KMS-11 (cell line): ENCODE data around the gene SDC3.

Source experiments
- H2AFZ ChIP-seq: fragments of 200-600 bp; sonication (generic); 2 replicates; pipeline ENCODE4 v1.6.1; 2016; ENCODE audit warnings: antibody characterized with exemption, mixed run types, low read depth
- H3K27ac ChIP-seq: fragments of 200-600 bp; sonication (generic); 2 replicates; pipeline ENCODE4 v1.6.1; 2016; ENCODE audit warnings: mild to moderate bottlenecking, mixed run types
- H3K27me3 ChIP-seq: fragments of 200-600 bp; sonication (generic); 2 replicates; pipeline ENCODE4 v1.6.1; 2017; ENCODE audit warnings: mild to moderate bottlenecking, low read depth, mixed run types, moderate library complexity; ENCODE audit not compliant: insufficient read depth
- H3K36me3 ChIP-seq: fragments of 200-600 bp; sonication (generic); 2 replicates; pipeline ENCODE4 v1.6.1; 2017; ENCODE audit warnings: mild to moderate bottlenecking, mixed run types; ENCODE audit not compliant: insufficient read depth
- H3K4me1 ChIP-seq: fragments of 200-600 bp; sonication (generic); 2 replicates; pipeline ENCODE4 v1.6.1; 2016; ENCODE audit warnings: mild to moderate bottlenecking, low read depth, mixed run types; ENCODE audit not compliant: poor library complexity, severe bottlenecking
- H3K4me2 ChIP-seq: fragments of 200-600 bp; sonication (generic); 2 replicates; pipeline ENCODE4 v1.7.0; 2016; ENCODE audit warnings: mild to moderate bottlenecking, mixed run types
- H3K4me3 ChIP-seq: fragments of 200-600 bp; sonication (generic); IDR thresholded peaks from 2 replicates; pipeline ENCODE4 v1.6.1; 2017; ENCODE audit warnings: low read depth, low read length, mixed read lengths; ENCODE audit not compliant: insufficient read depth
- H3K79me2 ChIP-seq: fragments of 200-600 bp; sonication (generic); 2 replicates; pipeline ENCODE4 v1.6.1; 2016; ENCODE audit warnings: low read depth, mixed run types; ENCODE audit not compliant: insufficient read depth
- H3K9ac ChIP-seq: fragments of 200-600 bp; sonication (generic); 2 replicates; pipeline ENCODE4 v1.6.1; 2016; ENCODE audit warnings: mild to moderate bottlenecking, mixed run types
- H4K20me1 ChIP-seq: fragments of 200-600 bp; sonication (generic); 2 replicates; pipeline ENCODE4 v1.6.1; 2016; ENCODE audit warnings: mild to moderate bottlenecking, mixed run types; ENCODE audit not compliant: insufficient read depth
- CTCF ChIP-seq: fragments of 200-600 bp; sonication (generic); conservative IDR thresholded peaks from 2 replicates; pipeline ENCODE4 v1.6.1; 2017; ENCODE audit warnings: low read depth, mild to moderate bottlenecking, antibody characterized with exemption, low read length, moderate library complexity, mixed read lengths

SDC3 gene

GRCh38 chr1:30850607-30851006 lies 58.0 kb downstream of the SDC3 start:
- Histone ChIP-seq H3K4me1 (no peaks in the 10 kb centered on the region), H2AFZ (no peak overlapping the region), H3K79me2 (no peaks in the 10 kb centered on the region), H3K27ac (no peak overlapping the region), H3K9ac (no peak overlapping the region), H3K27me3 (peaks cover 54% of the 10 kb centered on the region), H3K36me3 (no peaks in the 10 kb centered on the region), H4K20me1 (no peaks in the 10 kb centered on the region), H3K4me2 (no peak overlapping the region), H3K4me3 (no peak overlapping the region)
- no peak for TF ChIP-seq CTCF

GRCh38 chr1:30848130-30848529 lies 60.4 kb downstream of the SDC3 start:
- Histone ChIP-seq H3K27me3 (peaks cover 66% of the 10 kb centered on the region), H2AFZ (no peak overlapping the region), H3K27ac (no peak overlapping the region), H3K9ac (no peak overlapping the region), H3K79me2 (no peaks in the 10 kb centered on the region), H4K20me1 (no peaks in the 10 kb centered on the region), H3K4me1 (no peaks in the 10 kb centered on the region), H3K4me3 (no peak overlapping the region), H3K4me2 (no peak overlapping the region), H3K36me3 (no peaks in the 10 kb centered on the region)
- no peak for TF ChIP-seq CTCF

GRCh38 chr1:30847358-30847972 lies 61.1 kb downstream of the SDC3 start:
- H3K79me2 ChIP-seq = no peaks in the 10 kb centered on the region
- no peak overlapping the region for H2AFZ ChIP-seq
- TF ChIP-seq CTCF = no peak
- no peak overlapping the region for H3K27ac ChIP-seq
- H3K4me3 ChIP-seq = no peak overlapping the region
- H4K20me1 ChIP-seq = no peaks in the 10 kb centered on the region
- no peak overlapping the region for H3K9ac ChIP-seq
- H3K27me3 ChIP-seq = peaks cover 72% of the 10 kb centered on the region
- H3K4me1 ChIP-seq = no peaks in the 10 kb centered on the region
- no peaks in the 10 kb centered on the region for H3K36me3 ChIP-seq
- no peak overlapping the region for H3K4me2 ChIP-seq

- H3K27ac ChIP-seq = no peak overlapping the region
- no peak overlapping the region for H3K4me3 ChIP-seq
- H3K4me1 ChIP-seq = no peaks in the 10 kb centered on the region
- no peak overlapping the region for H3K4me2 ChIP-seq
- no peak overlapping the region for H2AFZ ChIP-seq
- no peak overlapping the region for H3K9ac ChIP-seq
- H3K27me3 ChIP-seq = peaks cover 80% of the 10 kb centered on the region
- no peaks in the 10 kb centered on the region for H3K36me3 ChIP-seq
- TF ChIP-seq CTCF = no peak
- H3K79me2 ChIP-seq = no peaks in the 10 kb centered on the region
- H4K20me1 ChIP-seq = no peaks in the 10 kb centered on the region
These were observed 62.0 kb downstream of the SDC3 start for GRCh38 chr1:30846587-30846986.
